GM21390 (cell line): Measurements from ENCODE around the gene FNDC1.

Experiments used
- ATAC-seq: cut with Tn5 transposase; IDR thresholded peaks from one replicate; pipeline ENCODE4 v1.9.1; 2021; ENCODE audit not compliant: unreplicated experiment

FNDC1 gene

DNA sequence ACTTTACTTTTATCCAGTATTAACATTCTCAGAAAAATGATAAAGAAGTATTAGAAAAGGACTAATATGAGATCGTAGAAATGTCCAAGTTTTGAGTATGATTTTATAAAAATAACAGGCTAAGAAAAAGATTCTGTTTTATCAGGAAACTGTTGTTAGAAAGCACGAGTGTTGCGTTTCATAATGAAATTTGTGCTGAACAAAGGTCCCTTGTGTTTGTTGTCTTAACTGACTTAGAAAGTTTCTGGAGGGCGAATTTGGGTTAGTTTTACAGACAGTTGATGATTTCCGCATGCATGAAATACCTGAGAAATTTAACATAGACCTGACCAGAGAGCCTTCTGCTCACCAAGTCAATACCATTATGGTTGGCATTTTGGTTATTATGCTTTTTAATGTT, 136.0 kb downstream of the FNDC1 start:
- ATAC-seq, result no peak

DNA sequence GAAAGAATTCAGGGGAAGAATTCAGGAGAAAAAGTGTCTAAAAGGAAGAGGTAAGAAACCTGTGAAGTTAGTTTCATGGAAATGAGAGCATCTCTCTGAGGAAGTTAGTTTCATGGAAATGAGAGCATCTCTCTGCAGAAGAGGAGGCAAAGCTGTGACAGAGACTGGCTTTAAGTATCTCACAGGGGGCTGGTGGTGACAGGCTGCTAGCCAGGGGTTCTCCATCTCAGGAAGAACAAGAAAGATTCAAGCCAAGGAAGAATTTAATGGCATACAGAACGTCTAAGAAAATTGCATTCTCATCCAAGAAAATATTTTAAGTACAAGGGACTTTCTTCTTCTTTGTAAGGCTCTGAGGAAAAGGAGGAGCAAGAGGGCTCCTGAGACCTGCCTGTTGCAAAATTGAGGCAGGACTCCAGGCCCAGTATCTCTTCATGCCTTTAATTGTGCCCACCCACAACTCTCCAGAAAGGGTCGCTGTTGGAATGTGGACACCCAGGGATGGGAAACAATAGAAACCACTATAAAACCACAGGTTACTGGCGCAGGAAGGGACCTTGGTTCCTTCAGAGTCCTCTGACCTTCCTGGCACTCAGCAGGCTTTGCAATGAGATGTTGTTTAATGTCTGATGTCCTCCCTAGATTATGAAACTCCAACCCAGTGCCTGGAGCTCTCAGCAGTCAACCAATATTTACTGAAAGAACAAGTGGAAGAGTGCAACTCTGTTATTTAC, 136.8 kb downstream of the FNDC1 start:
- no peak for ATAC-seq

- no peak for ATAC-seq
These were observed 138.1 kb downstream of the FNDC1 start for GRCh38 chr6:159307246-159307790.

GRCh38 chr6:159308198-159308597, 139.0 kb downstream of the FNDC1 start:
- no peak for ATAC-seq

- no peak for ATAC-seq
These were observed 140.5 kb downstream of the FNDC1 start for GRCh38 chr6:159309723-159310122.

GRCh38 chr6:159311618-159312017, 142.4 kb downstream of the FNDC1 start:
- ATAC-seq, result no peak

GRCh38 chr6:159312206-159312605, 143.0 kb downstream of the FNDC1 start:
- no peak for ATAC-seq

DNA sequence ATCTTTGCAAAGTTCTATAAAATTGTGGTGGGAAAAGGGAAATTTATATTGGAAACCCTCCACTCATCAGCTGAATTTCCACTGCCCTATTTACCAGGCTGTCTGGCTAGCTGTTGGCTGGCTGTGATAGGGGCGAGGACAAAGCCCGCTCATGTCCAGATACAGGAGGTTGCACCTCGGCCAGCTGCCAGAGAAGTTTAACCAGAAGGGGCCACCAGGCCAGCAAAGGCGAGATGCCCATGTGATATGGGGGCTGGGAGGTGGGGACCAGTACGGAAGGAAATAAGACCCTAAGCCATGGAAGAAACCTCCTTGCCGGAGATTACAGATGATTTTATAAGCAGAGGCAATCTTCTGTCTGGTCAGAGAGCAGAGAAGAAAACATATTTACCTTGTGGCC, 143.8 kb downstream of the FNDC1 start:
- ATAC-seq, result no peak

DNA sequence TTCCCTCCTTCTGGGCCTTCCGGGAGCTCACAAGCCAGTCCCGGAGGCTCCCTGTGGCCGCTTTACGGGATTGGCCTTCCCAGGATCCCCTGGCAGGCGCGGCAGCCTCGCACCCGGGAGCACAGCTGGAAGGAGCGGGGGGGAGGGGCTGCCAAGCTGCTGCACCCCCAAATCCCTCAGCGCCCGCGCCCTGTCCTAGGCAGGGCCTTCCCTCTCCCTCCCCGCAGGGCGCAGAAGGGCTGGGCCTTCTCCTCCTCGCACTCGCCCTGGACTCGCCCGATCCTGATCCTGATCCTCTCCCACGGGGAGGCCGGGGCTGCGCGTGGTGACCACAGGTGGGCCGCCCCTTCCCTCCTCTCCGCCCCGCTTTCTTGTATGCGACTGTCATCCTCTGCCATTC, 146.4 kb downstream of the FNDC1 start:
- ATAC-seq, result no peak

DNA sequence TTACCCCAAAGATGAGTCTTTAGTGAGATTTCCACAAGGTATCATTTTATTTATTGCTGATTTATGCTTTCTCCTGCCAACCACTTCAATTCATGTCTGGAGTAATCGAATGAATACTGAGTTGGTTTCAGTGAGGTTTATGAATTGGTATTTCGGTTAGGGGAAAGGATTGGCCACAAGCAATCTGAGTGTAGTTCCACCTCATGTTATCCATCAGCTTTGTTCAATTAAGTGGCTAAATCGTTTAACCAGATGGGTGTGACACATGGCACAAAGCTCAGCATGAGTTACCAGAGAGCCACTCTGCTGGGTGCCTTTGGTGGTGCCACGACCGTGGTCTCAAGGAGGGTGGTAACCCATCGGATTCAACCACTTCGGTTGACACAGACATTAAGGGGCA, 148.2 kb downstream of the FNDC1 start:
- ATAC-seq, result no peak

DNA sequence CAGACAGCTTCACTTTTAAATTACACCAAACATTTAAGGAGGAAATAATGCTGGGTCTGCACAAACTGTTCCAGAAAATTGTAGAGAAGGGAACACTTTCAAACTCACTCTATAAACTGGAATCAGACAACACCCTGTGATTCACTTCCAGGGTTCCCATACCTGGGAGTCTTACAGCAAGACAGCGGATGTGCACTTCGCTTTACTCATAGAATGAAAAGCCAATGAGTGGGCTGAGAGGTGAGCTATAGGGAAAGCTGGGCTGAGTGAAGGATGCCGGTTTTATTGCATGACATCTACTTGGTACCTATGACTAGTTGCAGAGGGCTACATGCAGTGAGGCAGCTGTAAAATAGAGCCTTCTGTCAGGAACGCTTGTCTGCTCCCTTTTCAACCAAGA, 152.1 kb downstream of the FNDC1 start:
- ATAC-seq, result no peak
